NCI-H82 (cell line): Measurements from ENCODE around the gene PRKCSH.

Experiments used
- DNase-seq: peaks from one replicate; lab custom pipeline; 2025; lab: John Stamatoyannopoulos, UW

The PRKCSH gene

DNA sequence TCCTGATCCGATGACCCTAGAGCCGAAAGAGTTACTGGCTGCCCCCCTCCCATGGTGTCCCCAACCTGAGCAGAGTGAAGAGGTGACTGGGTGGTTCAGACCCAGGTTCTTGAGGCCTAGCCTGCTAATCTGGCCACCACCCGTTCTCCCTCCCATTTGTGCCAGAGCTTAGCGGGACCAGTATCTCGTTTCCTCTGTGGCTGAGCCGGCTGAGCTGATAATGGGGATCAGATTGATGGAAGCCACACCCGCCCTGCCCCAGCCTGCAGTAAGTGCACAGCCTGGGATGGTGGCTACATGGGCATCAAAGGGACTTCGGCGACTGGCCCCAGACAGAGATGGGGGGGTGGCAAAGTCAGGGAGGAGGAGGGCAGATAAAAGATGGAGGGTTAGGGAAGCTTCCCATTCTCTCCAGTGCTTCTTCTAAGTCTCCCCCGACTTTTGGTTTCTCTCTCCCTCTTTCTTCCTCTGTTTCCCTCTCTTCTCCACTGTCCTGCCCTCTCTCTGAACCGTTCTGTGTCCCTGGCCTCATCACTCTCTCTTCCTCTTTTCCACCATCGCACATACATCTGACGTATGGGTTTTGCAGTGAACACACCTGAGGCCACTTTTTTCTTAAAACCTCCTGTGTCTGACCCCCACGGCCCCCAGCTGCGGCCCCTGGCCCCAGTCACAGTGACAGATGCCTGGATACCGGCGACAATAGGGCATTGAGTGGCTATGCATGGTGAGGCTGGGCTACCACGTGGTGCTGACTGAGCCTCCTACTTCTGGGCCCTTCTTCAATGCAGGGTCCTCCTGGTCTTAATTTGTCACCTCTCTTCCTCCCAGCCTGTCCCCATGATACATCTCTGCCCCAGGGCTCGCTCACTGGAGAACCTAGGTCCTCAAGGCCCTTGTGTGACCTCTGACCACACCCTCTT, 43.0 kb downstream of the PRKCSH start:
- peak; percentile 91 for DNase-seq

DNA sequence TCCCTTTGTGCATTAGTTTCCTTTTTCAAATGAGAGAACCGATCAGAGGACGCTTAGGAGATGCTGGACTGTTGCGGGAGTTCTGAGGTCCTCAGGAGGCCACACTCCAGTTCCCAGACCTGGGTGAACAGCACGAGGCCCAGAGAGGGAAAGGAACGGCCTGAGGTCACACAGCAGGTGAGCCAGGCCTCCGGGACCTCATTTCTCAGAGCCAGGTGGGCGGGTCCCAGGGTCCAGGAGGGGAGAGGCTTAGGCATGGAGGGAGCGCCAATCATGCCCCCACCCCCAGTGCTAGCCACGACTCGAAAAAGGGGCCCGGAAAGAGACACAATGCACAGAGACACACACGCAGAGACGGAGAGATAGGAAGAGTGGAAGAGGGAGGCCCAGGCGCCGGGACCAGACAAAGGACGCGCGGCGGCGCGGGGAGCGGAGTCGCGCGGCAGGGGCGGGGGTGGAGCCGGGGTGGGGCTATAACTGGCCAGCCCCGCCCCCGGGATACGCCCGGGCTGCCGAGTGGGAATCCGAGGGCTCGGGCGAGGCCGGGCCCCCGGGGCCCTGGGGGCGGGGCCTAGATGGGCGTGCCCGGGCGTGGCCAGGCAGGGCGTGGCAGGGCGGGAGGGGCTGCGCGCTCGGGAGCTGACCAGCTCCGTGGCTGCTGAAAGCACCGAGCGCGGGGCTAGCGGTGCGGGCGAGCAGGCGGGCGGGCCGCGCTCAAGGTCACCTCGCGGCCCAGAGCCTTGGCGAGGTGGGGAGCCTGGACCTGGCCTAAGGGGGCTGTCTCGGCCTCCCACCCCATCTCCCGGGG, 43.9 kb downstream of the PRKCSH start:
- peak; percentile 86 for DNase-seq

DNA sequence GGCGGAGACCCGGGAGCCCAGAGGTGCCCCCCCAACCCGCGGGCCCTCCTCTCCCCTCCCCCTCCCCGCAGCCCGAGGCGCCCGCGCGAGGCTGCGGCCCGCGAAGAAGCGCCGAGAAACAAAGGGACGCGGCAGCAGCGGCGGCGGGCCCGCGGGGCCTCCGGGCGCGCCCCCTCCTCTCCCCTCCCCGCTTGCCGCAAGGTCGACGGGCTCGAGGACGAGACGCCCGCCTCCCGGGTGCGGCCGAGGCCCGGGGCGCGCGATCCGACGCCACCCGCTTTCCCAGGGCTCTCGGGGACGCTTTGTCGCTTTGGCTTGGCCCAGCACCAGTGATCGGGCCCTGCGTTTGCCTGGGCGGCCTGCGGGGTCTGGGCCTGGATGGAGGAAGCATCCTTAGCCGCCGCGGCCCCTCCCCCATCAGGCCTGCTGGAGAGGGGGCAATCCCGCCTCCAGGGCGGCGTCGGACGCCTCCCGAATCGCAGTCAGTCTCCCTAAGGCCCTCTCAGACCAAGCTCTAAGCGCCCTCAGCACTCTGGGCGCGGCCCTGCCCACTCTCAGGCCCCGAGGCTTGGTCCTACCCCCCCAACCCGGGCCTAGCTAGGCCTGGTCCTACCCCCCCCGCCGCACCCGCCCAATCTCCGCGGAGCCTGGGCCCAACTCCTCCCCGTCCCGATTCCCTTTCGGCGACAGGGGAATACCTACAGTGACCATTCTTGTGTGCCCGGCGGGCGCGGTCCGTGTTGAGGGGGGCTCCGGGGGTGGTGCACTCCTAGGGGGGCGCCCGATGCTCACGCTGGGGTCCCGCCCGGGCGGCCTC, 44.7 kb downstream of the PRKCSH start:
- DNase-seq: peak; percentile 62

DNA sequence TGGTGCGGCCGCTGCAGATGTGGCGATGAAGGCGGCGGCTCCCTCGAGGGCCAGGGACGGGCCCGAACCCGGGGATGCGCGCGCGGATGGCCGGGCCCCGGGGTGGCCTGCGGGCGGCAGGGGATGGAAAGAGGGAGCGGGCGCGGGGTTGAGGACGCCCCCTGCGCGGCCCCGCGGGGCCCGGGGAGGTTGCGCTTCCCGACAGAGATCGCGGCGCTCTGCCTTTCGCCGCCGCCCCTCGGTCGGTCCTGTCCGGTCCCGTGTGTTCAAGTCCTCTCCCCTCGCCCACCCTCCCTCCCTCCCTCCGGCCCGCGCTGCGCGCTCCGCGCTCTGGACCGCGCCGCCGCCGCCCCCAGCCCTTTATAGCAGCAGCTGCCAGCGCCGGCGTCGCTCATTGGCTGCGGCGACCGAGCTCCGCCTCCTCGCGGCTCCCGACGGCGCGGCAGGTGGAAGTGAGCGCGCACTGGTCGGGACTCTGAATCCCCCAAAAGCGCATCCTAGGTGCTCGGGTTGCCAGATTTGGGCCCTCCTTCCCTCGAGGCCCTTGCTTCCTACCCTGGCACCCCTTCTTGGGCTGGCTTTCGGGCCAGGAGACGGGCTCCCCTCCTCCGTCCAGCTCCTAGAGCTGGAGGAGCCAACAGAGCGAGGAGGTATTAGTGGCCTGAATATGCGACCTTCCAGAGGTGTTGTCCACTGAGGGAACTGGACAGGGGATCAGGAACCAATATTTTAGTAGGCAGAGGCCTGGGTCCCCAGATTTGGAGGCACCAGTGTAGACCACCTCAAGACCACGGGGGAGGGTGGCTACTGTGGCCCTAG, 45.5 kb downstream of the PRKCSH start, which contains the start of gene ELAVL3:
TSS of gene ELAVL3 (minus strand) at position 332 of the 819 bp plus-strand sequence. CDS start 438 bp downstream, outside the sequence.
- DNase-seq: peak; percentile 71

DNA sequence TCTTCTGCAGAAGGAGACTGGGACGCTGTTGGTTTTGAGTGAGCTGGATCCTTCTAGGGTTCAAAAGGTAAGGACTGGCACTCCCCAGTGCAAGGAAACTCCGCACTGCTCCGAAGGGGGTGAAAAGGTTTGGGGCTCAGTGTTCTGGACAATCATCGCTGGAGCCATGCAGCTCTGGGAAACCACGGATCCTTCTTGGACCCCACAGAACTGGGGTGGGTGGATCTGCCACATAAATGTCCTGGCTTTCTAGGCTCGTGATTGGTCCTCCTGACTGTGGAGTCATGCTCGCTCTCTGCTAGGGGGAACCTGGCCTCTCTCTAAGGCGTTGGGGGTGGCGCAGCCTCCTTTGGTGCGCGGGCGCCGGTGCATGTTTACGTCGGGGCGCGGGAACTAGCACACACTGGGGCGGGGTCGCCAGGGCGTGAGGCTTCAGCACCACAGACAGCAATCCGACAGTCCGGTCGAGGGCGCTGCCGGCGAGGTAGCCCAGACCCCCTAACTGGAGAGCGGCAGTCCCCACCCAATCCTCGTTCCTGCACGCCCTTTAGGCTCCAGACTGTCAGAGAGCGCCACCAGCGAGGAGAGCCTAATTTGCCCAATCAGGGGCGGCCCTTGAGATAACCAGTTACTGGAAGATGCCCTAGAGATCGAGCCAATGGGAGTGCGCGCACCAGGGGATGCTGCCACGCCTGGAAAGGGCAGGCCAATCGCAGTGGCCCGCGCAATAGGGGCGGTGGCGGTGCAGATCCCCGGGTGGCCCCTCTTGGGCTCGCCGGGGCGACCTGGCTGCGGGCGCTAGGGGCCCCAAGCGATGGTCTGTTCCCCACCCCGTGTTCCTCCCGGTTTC, 46.3 kb downstream of the PRKCSH start:
- peak; percentile 98 for DNase-seq

DNA sequence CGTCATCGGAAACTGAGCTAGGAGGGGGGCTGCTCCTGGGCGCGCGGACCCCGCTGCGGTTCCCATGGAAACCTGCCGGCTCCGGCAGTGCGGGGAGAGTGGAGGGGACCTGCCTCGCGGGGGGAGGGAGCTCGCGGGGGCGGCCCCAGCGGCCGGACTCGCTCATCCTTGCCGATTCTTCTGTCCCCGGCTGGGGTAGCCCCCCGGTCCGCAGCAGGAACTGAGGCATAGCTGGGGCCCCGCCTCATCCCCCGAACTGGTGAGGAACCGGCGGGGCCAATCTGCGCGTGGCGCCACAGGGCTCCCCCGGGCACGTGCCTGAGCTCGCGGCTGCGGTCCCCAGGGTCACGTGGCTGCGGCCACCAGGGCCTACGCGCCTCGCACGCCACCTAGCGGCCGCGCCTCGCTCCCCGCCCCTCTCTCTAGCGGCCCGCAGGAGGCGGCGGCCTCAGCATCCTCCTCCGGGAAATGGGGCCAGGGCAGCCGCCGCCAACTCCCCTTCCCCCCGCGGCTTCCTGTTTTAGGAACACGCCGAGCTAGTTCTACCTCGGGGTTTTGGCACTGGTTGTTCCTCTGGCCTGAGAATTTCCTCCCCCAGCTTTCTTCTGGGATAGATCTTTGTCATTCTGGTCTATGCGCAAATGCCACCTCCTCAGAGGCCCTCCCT, 47.1 kb downstream of the PRKCSH start:
- peak; percentile 88 for DNase-seq

DNA sequence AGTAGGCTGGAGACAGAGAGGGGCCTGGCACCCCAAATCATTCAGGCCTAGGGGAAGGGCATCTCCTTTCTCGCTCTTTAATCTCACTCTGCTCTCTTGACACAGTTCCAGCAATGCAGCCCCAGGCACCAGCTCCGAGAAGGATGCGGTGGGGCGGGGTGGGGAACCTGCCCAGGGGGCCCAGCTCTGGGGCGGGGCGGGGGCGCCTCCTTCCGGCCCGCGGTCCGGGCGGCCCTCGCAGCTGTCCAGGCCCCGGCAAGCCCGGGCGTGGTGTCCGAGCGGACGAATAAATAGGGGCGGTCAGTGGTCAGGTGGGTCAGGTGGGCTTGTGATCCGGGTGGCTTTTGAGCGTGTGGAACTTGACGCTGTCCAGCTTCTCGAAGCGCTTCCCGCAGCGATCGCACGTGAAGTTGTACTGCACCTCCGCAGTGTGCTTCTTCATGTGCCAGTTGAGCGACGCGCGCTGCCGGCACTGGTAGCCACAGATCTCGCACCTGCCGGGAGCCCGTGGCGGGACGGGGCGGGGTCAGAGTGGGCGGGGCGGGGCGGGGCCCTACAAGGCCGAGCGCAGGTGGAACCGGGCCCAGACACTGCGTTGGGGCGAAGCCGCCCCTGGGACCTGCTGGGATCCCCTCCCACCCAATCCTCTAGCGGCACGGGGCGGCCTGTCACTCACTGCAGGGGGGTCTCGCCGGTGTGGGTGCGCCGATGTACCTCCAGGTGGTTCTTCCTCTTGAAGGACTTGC, 48.1 kb downstream of the PRKCSH start:
- DNase-seq: no peak

DNA sequence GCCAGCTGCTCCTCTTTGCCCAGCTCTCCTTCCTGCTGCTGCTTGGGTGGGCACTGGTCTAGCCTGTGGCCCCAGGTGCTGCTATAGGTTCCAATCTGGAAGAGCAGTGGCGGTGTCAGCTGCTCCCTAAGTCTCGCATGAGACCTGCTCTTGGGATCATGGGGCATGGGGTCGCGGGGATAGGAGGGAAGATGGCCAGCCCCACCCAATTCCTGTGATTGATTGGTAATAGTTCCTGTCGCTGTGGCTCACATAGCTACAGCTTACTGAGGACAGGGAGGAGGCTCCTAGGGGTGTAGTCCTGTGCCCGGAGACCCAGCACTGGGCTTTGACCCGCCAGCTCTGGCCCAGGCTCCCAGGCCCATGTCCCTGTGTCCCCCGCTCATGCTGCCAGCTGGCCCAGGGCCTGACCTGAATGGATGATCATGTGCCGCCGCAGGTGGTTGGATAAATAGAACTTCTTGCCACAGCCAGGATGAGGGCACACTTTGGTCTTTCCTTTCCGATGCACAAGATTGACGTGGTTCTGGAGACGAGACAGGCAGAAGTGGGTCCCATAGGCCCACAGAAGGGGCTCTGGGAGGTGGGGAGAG, 49.9 kb downstream of the PRKCSH start:
- DNase-seq: peak; percentile 5

DNA sequence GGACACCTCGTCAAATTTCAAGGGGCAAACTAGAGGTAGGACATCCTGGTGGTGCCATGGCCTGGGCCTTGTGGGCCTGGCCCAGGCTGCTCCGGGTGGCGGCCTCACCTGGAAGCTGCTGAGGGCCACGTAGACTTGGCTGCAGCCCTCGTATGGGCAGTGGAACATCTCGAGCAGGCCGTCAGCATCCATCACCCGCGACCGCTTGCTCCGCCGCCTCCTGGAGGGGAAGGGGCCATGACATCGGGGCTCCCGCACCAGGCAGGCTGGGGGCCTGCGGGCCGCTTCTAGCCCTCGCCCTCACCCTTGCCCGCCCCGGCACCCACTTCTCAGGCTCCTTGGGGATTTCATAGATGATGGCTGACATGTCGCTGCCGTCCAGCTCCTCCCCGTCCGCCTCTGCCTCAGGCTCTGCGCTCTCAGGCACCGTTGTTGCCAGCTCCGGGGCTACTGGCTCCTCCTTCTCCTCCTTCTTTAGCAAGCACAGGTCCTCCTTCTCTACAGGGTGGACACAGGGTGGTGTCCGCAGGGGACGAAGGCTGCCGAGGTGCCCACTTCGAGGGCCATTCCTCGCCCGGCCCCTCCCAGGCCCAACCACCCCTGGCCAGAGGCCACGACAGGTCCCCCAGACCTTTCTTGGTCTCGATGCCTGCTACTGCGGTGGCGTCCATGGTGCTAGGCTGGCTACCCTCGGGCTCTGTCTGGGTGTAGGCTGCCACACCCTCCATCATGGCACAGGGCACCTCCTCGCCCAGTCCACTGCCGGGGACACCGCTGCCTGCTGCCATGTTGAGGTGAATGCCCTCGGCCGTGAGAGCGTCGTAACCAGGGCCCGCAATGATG, 51.4 kb downstream of the PRKCSH start:
- DNase-seq: no peak

DNA sequence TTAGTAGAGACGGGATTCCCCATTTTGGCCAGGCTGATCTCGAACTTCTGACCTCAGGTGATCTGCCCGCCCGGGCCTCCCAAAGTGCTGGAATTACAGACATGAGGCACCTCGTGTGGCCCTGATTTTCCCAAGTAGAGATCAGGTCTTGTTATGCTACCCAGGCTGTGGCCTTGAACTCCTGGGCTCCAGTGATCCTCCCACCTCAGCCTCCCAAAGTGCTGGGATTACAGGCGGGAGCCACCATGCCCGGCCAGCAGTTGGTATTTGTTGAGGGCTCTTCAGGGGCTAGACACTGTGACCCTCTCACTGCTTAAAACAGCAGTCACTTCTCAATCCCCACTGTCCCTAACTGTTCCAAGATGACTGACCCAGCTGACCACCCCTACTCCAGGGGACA, 53.9 kb downstream of the PRKCSH start:
- no peak for DNase-seq

DNA sequence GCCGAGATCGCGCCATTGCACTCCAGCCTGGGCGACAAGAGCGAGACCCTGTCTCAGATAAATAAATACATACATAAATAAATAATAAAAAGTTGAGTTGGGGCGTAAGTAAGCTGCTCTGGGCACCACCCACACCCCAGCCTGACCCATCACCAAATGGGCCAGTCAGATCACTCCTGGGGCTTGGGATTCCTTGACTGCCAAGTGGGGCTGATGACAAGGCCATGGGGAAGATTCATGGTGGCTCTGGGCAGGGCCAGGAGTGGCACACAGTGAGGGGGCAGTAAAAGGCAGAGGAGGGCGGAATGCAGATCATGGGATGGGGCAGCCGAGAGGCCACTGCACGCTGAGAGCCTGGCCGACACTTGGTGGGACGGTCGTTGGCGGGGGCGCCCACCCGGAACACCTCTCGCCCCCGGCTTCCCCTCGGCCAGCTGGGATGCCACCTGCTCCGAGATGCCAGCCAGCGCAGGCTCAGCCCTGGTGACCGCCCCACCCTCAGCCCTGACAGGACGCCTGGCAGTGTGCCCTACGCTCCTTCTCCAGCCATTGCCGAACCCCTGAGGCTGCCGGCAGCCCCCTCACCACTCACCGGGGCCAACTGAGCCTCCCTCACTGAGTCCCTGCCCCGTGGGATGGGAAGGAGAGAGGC, 59.3 kb downstream of the PRKCSH start:
- DNase-seq: no peak

DNA sequence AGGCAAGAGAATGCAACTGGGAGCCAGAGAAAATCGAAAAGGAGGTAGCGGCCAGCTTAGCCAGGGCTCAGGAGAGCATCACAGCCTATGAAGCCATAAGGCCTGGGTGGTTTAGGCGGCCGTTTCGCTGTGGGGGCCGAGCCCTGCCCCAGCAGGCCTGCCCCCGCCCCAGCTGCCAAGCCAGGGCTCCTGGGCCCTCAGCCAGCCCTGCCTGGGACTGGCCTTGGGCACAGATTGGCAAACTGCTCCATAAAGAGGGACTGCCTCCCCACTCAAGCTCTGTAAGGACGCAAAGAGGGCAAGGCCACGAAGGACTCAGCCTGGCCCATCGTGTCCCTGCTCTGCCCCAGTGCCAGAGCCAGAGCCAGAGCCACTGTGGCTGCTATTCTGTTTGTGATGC, 60.0 kb downstream of the PRKCSH start:
- no peak for DNase-seq

DNA sequence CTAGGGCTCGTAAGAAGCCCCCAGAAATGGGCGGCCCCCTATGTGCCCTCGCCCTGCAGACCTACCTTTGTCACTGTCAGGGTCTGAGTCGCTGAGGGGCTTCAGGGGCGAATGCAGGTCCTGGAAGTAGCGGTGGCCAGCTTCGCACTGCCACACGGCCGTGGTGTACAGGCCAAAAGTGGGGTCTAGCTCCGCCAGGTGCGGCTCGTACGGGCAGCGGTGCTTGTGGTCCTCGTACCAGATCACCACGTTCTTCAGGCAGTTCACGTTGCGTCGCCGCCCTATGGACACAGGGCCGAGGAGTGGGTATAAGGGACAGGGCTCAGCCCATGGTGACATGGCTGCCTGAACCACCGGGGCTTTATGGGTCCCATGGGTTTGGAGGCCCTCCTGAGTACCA, 60.5 kb downstream of the PRKCSH start:
- no peak for DNase-seq

DNA sequence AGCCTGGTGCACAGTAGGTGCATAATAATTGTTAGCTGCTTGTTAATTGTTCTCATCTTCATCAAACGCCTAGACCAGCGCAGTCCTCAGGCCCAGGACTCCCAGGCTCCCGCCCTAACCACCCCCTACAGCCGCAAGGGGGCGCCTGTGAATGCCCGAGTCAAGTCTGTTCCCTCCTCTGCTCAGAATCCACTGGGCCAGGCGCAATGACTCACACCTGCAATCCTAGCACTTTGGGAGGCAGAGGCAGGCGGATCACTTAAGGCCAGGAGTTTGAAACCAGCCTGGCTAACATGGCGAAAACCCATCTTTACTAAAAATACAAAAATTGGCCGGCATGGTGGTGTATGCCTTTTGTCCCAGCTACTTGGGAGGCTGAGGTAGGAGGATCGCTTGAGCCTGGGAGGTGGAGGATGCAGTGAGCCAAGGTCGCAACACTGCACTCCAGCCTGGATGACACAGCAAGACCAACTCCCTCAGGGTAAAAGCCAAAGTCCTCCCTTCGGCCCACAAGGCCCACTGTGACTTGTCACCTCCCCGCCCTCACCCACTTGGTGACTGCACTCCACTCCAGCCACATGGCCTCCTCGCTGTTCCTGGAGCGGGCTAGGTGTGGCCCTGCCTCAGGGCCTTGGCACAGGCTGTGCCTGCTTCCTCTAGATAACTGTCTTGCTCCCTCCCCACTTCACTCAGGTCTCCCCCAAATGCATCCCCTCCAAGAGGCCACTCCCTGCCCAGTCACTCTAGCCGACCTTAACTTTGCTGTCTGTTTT, 61.1 kb downstream of the PRKCSH start:
- DNase-seq: peak; percentile 77

DNA sequence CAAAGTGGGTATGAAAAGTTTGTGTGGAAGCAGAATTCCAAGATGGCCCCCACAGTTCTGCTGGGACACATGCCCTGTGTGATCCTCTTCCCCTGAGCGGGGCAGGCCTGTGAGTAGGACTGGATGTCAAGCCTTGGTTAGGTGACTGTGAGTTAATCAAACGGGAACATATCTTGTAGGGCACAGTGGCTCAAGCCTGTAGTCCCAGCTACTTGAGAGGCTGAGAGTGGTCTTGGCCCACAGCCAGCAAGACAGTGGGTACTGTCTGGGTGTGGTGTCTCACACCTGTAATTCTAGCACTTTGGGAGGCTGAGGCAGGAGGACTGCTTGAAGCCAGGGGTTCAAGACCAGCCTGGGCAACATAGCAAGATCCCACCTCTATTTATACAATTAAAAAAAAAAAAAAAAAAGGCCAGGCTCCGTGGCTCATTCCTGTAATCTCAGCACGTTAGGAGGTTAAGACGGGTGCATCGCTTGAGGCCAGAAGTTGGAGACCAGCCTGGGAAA, 63.8 kb downstream of the PRKCSH start:
- DNase-seq: no peak

DNA sequence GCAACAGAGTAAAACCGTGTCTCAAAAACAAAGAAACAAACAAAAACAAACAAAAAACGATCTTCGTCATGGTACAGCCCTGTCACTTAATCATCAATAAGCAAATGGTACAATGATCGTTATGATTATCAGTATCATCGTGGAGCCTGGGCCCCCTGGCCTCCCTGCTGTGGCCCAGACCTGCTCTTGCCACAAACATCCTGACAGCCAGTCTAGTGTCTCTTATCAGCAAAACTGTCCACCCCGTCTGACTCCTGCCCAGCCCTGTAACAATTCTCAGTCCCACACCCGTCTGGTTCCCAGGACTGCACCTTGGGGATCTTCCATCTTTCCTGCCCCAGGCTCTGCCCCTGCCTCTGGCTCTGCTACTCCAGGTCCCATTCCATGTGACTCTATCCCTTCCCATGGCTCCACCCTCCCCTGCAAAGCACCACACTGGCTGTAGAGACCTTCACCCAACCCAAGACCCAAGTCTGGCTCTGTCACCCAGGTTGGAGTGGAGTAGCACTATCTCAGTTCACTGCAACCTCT, 64.5 kb downstream of the PRKCSH start:
- no peak for DNase-seq
